ENCODE measurements around the gene CRLF1. TPM values are rescaled to one million over a fixed set of nuclear protein-coding genes. Genes with fewer than 3 reads are reported as not detected.

Gene CRLF1
- total and polyA plus RNA-seq, 2 of the 8 experiments (the other 6 are each of a cell fraction or from before 2014, with no cell fraction given) = 7.2 to 10.3 TPM

- TF ChIP-seq CHD7 (IDR thresholded peaks at IDR 0.05; ENCODE audit: insufficient replicate concordance, low read length) (no peak), HDAC2 (IDR thresholded peaks at IDR 0.05; ENCODE audit: borderline replicate concordance in 1 of 2, low read depth in 2 of 2, low read length in 2 of 2) (no peak), SP1 (IDR thresholded peaks at IDR 0.05; ENCODE audit: low read depth, low read length) (no peak), SP4 (IDR thresholded peaks at IDR 0.05; ENCODE audit: low read length) (no peak), HDAC6 (IDR thresholded peaks at IDR 0.05; ENCODE audit: low read depth, low read length) (no peak), USF2 (IDR thresholded peaks at IDR 0.05; ENCODE audit: low read length) (no peak)
These were observed 11.1 kb downstream of the CRLF1 start (continued) for GRCh38 chr19:18595475-18595874.

All from H1 (cell line).